CD14-positive monocyte (primary cell): ENCODE measurements around the gene ADAMTS9. TPM values are rescaled to one million over a fixed set of nuclear protein-coding genes. Genes with fewer than 3 reads are reported as not detected.

Source experiments
- DNase-seq, 3 donors: peaks; one replicate each; pipeline ENCODE4 v3.0.0-alpha.2; 2011 to 2022
- H2AFZ ChIP-seq: 2 replicates; pipeline ENCODE4 v1.6.0; 2012; ENCODE audit warnings: mild to moderate bottlenecking, low read depth, low read length, inconsistent platforms; ENCODE audit not compliant: insufficient read depth, poor library complexity, severe bottlenecking
- H3K27ac ChIP-seq, 2 donors: 1 replicate in 1 of 2; 2 replicates in 1 of 2; pipeline ENCODE4 v1.5.1; 2012 to 2013; ENCODE audit warnings: low read length in 2 of 2, control low read depth in 1 of 2, inconsistent platforms in 1 of 2, low read depth in 1 of 2, mild to moderate bottlenecking in 1 of 2
- H3K27me3 ChIP-seq, 2 donors: one replicate each; pipeline versions ENCODE4 v1.6.0 to v1.6.1; 2011 to 2013; ENCODE audit warnings: low read length in 2 of 2; ENCODE audit not compliant: control insufficient read depth in 2 of 2, insufficient read depth in 2 of 2
- H3K36me3 ChIP-seq, 2 donors: replicated peaks in 1 of 2; 1 replicate in 1 of 2; 2 replicates in 1 of 2; pipeline versions ENCODE4 v1.5.1 to v1.6.1; 2012 to 2013; ENCODE audit warnings: low read length in 2 of 2, control low read depth in 1 of 2, inconsistent platforms in 1 of 2, mild to moderate bottlenecking in 1 of 2; ENCODE audit not compliant: insufficient read depth in 2 of 2, control insufficient read depth in 1 of 2
- H3K4me1 ChIP-seq, 2 donors: 1 replicate in 1 of 2; 2 replicates in 1 of 2; pipeline versions ENCODE4 v1.5.1 to v1.6.1; 2012 to 2013; ENCODE audit warnings: low read length in 2 of 2, control low read depth in 1 of 2, inconsistent platforms in 1 of 2, mild to moderate bottlenecking in 1 of 2, moderate library complexity in 1 of 2; ENCODE audit not compliant: insufficient read depth in 2 of 2, control insufficient read depth in 1 of 2
- H3K4me2 ChIP-seq: replicated peaks from 2 replicates; pipeline ENCODE3; 2012; ENCODE audit warnings: low read length, moderate library complexity, mild to moderate bottlenecking; ENCODE audit not compliant: poor library complexity, severe bottlenecking; ENCODE audit errors: extremely low read depth
- H3K4me3 ChIP-seq, 3 experiments: fragments of 200-600 bp in 1 of 3; sonication (generic) in 1 of 3; replicated peaks in 1 of 3; 1 replicate in 2 of 3; 2 replicates in 1 of 3; pipeline ENCODE4 v1.5.1; 2011 to 2013; ENCODE audit warnings: low read length in 3 of 3, mild to moderate bottlenecking in 3 of 3, control low read depth in 2 of 3, low read depth in 2 of 3, inconsistent platforms in 1 of 3, moderate library complexity in 1 of 3
- H3K79me2 ChIP-seq: 2 replicates; pipeline ENCODE4 v1.6.0; 2012; ENCODE audit warnings: mild to moderate bottlenecking, control low read depth, inconsistent platforms, low read length, moderate library complexity; ENCODE audit not compliant: insufficient read depth
- H3K9ac ChIP-seq: 2 replicates; pipeline ENCODE4 v1.6.0; 2017; ENCODE audit warnings: low read length, mild to moderate bottlenecking; ENCODE audit not compliant: insufficient read depth, poor library complexity, severe bottlenecking
- H3K9me3 ChIP-seq, 2 donors: replicated peaks in 1 of 2; 1 replicate in 1 of 2; 2 replicates in 1 of 2; pipeline versions ENCODE4 v1.5.1 to v1.6.1; 2012 to 2013; ENCODE audit warnings: low read length in 2 of 2, control low read depth in 1 of 2; ENCODE audit not compliant: control insufficient read depth in 1 of 2, insufficient read depth in 1 of 2
- H4K20me1 ChIP-seq: 2 replicates; pipeline ENCODE4 v1.6.0; 2012; ENCODE audit warnings: mild to moderate bottlenecking, low read length, control low read depth, moderate library complexity; ENCODE audit not compliant: insufficient read depth
- H3K27ac Mint-ChIP-seq, 7 donors: one replicate each; pipeline ENCODE4 v1.8.0; 2020; ENCODE audit warnings: mild to moderate bottlenecking in 7 of 7, mixed read lengths in 7 of 7, moderate library complexity in 6 of 7, inconsistent platforms in 2 of 7
- H3K27me3 Mint-ChIP-seq, 3 donors: one replicate each; pipeline ENCODE4 v1.8.0; 2021 to 2022; ENCODE audit warnings: low read depth in 3 of 3, mild to moderate bottlenecking in 3 of 3, mixed read lengths in 3 of 3, moderate library complexity in 3 of 3, inconsistent platforms in 1 of 3
- H3K36me3 Mint-ChIP-seq, 2 donors: one replicate each; pipeline ENCODE4 v1.8.0; 2020; ENCODE audit warnings: mixed read lengths in 2 of 2, inconsistent platforms in 1 of 2, mild to moderate bottlenecking in 1 of 2
- H3K4me1 Mint-ChIP-seq: one replicate; pipeline ENCODE4 v1.8.0; 2020; ENCODE audit warnings: mild to moderate bottlenecking, mixed read lengths
- H3K4me3 Mint-ChIP-seq, 2 donors: one replicate each; pipeline ENCODE4 v1.8.0; 2020; ENCODE audit warnings: mild to moderate bottlenecking in 2 of 2, mixed read lengths in 2 of 2, moderate library complexity in 1 of 2
- H3K9me3 Mint-ChIP-seq, 7 donors: one replicate each; pipeline ENCODE4 v1.8.0; 2020 to 2022; ENCODE audit warnings: mixed read lengths in 7 of 7, mild to moderate bottlenecking in 6 of 7, moderate library complexity in 6 of 7, inconsistent platforms in 2 of 7
- WGBS: methylation state at CpG from one replicate; pipeline ENCODE4 v1.1.5; 2013; ENCODE audit warnings: missing lambda C conversion rate; ENCODE audit not compliant: insufficient coverage; 5-methylcytosine and 5-hydroxymethylcytosine counted together
- intact Hi-C, 2 donors: fragments of 100-400 bp; cut with micrococcal nuclease; formaldehyde crosslinking; loops; one replicate each; pipeline versions ENCODE4 v1.15.0 to v1.15.1; 2023
- polyA plus RNA-seq, 3 donors: library from polyadenylated mRNA; depleted of rRNA in 1 of 3; unstranded in 2 of 3; stranded (reverse) in 1 of 3; fragments of 300-500 nt in 2 of 3; fragments of >200 nt in 1 of 3; fragmentation: Illumina TruSeq in 2 of 3; gene quantifications; 1 replicate in 2 of 3; 2 replicates in 1 of 3; pipeline ENCODE4 v1.2.3, GENCODE V29; 2012 to 2021
- TF ChIP-seq, protein P1 (sequence below): fragments of 200-600 bp; IDR thresholded peaks from one replicate; pipeline ENCODE4 v1.8.0; 2022; ENCODE audit warnings: antibody characterized with exemption, mild to moderate bottlenecking

ADAMTS9 gene
- polyA plus RNA-seq, 3 donors = not detected

DNA sequence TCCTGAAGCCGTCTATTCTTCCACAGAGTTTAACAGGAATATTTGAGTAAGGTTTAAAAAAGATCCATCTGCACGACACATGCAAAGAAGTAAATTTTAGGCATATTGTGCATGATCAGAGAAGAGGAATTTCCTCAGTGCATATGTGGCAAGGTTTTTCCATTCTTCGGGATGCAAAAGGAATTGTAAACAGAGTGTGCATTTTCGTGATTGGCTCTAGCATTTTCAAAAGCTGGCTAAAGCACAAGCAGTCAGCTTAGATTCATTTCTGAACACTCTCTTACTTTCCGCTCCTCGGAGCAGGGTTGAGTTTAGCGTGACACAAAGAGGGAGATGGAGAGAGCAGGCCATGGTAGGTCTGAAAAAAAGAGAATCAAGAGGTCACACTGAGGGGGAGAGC is 128.2 kb downstream of the ADAMTS9 start:
- 100% methylated on average over 2 of the region's 7 CpGs for WGBS
- H3K27ac Mint-ChIP-seq = peak overlapping the region in 1 of 7 donors; percentile 22
- no peaks in the 10 kb centered on the region for H3K27me3 ChIP-seq
- no peaks in the 10 kb centered on the region for H3K4me1 Mint-ChIP-seq
- no peaks in the 10 kb centered on the region for H3K79me2 ChIP-seq
- peaks cover 1 to 11% (median 2%) of the 10 kb centered on the region in 7 donors for H3K9me3 Mint-ChIP-seq
- H3K36me3 ChIP-seq = no peaks in the 10 kb centered on the region
- H3K9ac ChIP-seq = no peak overlapping the region
- intact Hi-C loops = no loop called here
- H2AFZ ChIP-seq = no peak overlapping the region
- H3K4me1 ChIP-seq = no peaks in the 10 kb centered on the region
- no peak overlapping the region for H3K4me2 ChIP-seq
- H3K4me3 Mint-ChIP-seq = no peak overlapping the region
- peaks cover 2% of the 10 kb centered on the region in 3 donors for H3K27me3 Mint-ChIP-seq
- H3K27ac ChIP-seq = no peak overlapping the region
- no peaks in the 10 kb centered on the region for H4K20me1 ChIP-seq
- no peaks in the 10 kb centered on the region for H3K36me3 Mint-ChIP-seq
- DNase-seq = no peak
- TF ChIP-seq, protein P1, sequence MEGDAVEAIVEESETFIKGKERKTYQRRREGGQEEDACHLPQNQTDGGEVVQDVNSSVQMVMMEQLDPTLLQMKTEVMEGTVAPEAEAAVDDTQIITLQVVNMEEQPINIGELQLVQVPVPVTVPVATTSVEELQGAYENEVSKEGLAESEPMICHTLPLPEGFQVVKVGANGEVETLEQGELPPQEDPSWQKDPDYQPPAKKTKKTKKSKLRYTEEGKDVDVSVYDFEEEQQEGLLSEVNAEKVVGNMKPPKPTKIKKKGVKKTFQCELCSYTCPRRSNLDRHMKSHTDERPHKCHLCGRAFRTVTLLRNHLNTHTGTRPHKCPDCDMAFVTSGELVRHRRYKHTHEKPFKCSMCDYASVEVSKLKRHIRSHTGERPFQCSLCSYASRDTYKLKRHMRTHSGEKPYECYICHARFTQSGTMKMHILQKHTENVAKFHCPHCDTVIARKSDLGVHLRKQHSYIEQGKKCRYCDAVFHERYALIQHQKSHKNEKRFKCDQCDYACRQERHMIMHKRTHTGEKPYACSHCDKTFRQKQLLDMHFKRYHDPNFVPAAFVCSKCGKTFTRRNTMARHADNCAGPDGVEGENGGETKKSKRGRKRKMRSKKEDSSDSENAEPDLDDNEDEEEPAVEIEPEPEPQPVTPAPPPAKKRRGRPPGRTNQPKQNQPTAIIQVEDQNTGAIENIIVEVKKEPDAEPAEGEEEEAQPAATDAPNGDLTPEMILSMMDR = no peak
- no peaks in the 10 kb centered on the region for H3K9me3 ChIP-seq
- H3K4me3 ChIP-seq = no peak overlapping the region

DNA sequence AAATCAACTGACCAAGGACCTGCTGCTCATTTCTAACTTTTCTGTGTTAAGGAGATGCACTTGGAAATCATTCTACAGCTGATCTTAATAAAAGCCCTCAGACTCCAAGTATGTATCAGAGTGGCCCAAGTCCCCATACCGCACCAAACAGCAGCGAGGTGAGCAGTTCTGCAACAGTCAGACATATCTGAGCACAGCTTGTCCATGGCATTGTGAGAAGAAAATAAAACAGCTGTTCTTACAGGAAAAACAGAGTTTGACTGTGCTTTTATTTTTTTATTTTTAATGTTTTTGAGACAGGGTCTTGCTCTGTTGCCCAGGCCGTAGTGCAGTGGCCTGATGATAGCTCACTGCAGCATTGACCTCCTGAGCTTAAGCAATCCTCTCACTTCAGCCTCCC is 131.8 kb downstream of the ADAMTS9 start:
- no peak overlapping the region for H3K4me2 ChIP-seq
- no peak overlapping the region for H2AFZ ChIP-seq
- TF ChIP-seq, protein P1 = no peak
- no peaks in the 10 kb centered on the region for H3K36me3 ChIP-seq
- no peaks in the 10 kb centered on the region for H4K20me1 ChIP-seq
- Mint-ChIP-seq H3K9me3 (peaks cover 3 to 12% (median 5%) of the 10 kb centered on the region in 7 donors), H3K4me1 (no peaks in the 10 kb centered on the region), H3K4me3 (no peak overlapping the region), H3K36me3 (no peaks in the 10 kb centered on the region), H3K27me3 (peaks cover 0 to 2% (median 2%) of the 10 kb centered on the region in 3 donors), H3K27ac (peak overlapping the region in 1 of 7 donors; percentile 51)
- H3K4me1 ChIP-seq = no peaks in the 10 kb centered on the region
- DNase-seq = no peak
- H3K9me3 ChIP-seq = no peaks in the 10 kb centered on the region
- no peaks in the 10 kb centered on the region for H3K27me3 ChIP-seq
- no peak overlapping the region for H3K4me3 ChIP-seq
- no peak overlapping the region for H3K27ac ChIP-seq
- H3K9ac ChIP-seq = no peak overlapping the region
- intact Hi-C loops = no loop called here
- WGBS = 100% methylated on average over 2 of the region's 3 CpGs
- no peaks in the 10 kb centered on the region for H3K79me2 ChIP-seq
